ENCODE results near the gene ZBTB18. TPM values are rescaled to one million over a fixed set of nuclear protein-coding genes. Genes with fewer than 3 reads are reported as not detected.

Gene ZBTB18
- total RNA-seq, 4 donors from 2014 or later, result 6.7 to 14.7 (median 11.8) TPM

GRCh38 chr1:244100276-244100675 is 49.2 kb downstream of the ZBTB18 start:
- H3K4me1 ChIP-seq, result no peaks in the 10 kb centered on the region
- TF ChIP-seq EP300 (IDR thresholded peaks at IDR 0.05) (no peak), CTCF (IDR thresholded peaks at IDR 0.05) (no peak)
- H3K27ac ChIP-seq, result no peak overlapping the region
- H3K36me3 ChIP-seq, result no peaks in the 10 kb centered on the region
- peaks cover 55% of the 10 kb centered on the region for H3K27me3 ChIP-seq
- no peak for DNase-seq (ENCODE audit: low spot score in 2 of 2)
- H3K9me3 ChIP-seq, result no peaks in the 10 kb centered on the region
- 60% methylated on average over 5 of the region's 5 CpGs for WGBS
- no peak overlapping the region for H3K4me3 ChIP-seq

DNA sequence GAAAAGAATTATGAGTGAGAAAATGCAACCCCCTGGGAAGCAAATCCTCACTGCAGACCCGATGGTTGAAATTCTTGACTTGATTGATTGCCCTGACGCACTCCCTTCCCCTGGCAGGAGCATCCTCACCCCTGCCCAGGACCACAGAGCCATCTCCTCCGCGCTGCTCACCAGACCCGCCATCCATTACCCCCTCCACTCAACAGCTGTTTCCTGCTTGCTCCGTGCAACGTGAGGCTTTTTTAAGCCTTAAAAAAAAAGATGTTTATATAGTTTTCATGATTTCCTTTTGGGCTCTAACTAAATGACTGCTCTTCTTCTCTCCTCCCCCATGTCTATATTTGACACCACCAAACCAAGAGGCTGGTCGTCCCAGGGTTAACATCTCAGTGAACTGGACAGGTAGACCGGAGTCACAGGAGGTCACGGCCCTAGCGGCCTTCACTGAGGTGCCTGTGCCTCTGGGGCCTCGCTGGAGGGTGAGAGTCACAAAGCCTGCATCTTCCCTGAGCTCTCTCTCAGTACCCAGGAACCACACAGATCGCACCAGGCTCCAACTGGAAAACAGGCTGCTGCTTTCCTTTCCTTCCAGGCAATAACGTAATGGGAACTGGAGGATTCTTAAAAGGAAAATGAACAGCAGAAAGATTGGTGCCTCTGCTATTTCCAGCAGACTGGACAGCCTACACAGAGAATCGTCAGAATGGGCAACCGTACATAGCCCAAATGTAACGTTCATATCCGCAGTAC is 49.8 kb downstream of the ZBTB18 start:
- TF ChIP-seq EP300 (IDR thresholded peaks at IDR 0.05), result no peak
- TF ChIP-seq CTCF (IDR thresholded peaks at IDR 0.05), result no peak
- TF ChIP-seq POLR2AphosphoS5 (IDR thresholded peaks at IDR 0.05), result no peak
- TF ChIP-seq POLR2A (IDR thresholded peaks at IDR 0.05), result no peak
- Histone ChIP-seq H3K27me3 (peaks cover 55% of the 10 kb centered on the region), H3K27ac (no peak overlapping the region), H3K36me3 (no peaks in the 10 kb centered on the region), H3K9me3 (no peaks in the 10 kb centered on the region), H3K4me3 (no peak overlapping the region), H3K4me1 (no peaks in the 10 kb centered on the region)
- DNase-seq (ENCODE audit: low spot score in 2 of 2), result no peak
- 32% methylated on average over 18 of the region's 18 CpGs for WGBS

- Histone ChIP-seq H3K27me3 (peaks cover 51% of the 10 kb centered on the region), H3K9me3 (no peaks in the 10 kb centered on the region), H3K4me3 (no peak overlapping the region), H3K36me3 (no peaks in the 10 kb centered on the region), H3K27ac (no peak overlapping the region), H3K4me1 (no peaks in the 10 kb centered on the region)
- WGBS, result 80% methylated on average over 10 of the region's 10 CpGs
- DNase-seq (ENCODE audit: low spot score in 2 of 2), result no peak
- TF ChIP-seq POLR2A (IDR thresholded peaks at IDR 0.05), result no peak
- no peak for TF ChIP-seq POLR2AphosphoS5 (IDR thresholded peaks at IDR 0.05)
- TF ChIP-seq CTCF (IDR thresholded peaks at IDR 0.05), result no peak
- TF ChIP-seq EP300 (IDR thresholded peaks at IDR 0.05), result no peak
Measured at GRCh38 chr1:244102046-244102445, 51.0 kb downstream of the ZBTB18 start.

GRCh38 chr1:244102468-244102867 is 51.4 kb downstream of the ZBTB18 start:
- TF ChIP-seq POLR2A (IDR thresholded peaks at IDR 0.05) (no peak), EP300 (IDR thresholded peaks at IDR 0.05) (no peak), POLR2AphosphoS5 (IDR thresholded peaks at IDR 0.05) (no peak), CTCF (IDR thresholded peaks at IDR 0.05) (no peak)
- H3K27me3 ChIP-seq, result peaks cover 48% of the 10 kb centered on the region
- H3K27ac ChIP-seq, result no peak overlapping the region
- WGBS, result 77% methylated on average over 11 of the region's 14 CpGs
- no peak for DNase-seq (ENCODE audit: low spot score in 2 of 2)
- H3K9me3 ChIP-seq, result no peaks in the 10 kb centered on the region
- no peaks in the 10 kb centered on the region for H3K4me1 ChIP-seq
- no peaks in the 10 kb centered on the region for H3K36me3 ChIP-seq
- H3K4me3 ChIP-seq, result no peak overlapping the region

DNA sequence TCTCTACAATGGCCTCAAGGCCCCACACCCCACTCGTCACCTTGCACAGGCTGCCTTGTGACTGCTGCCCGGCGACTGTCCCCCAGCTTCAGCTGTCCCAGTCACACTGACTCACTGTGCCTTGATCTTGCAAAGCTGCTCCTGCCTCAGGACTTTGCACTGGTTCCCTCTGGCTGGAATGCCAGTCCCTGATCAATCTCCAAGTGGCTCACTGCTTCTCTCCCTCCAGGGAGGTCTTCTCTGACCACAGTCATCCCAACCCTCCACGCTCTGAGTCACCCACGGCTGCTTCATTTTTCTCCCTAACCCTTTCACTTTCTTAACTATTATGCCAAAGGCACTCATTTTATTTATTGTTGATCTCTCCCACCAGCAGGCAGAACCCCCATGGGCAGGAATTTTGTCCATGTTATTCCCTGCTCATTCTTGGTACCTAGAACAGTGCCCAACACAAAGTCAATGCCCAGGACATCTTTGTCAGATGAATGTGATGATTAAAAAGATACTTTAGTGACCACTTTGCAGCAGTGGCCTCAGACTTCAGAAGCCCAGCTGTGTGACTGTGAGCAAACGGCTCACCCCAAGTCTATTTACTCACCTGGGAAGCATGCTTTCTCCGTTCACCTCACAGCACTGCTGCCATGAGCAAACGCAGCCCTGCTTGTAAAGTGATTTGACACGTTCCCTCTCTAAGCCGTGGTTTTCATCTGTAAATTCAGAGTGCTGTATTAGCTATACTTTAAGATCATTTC is 53.4 kb downstream of the ZBTB18 start:
- no peaks in the 10 kb centered on the region for H3K36me3 ChIP-seq
- TF ChIP-seq POLR2A (IDR thresholded peaks at IDR 0.05) (no peak), CTCF (IDR thresholded peaks at IDR 0.05) (no peak), EP300 (IDR thresholded peaks at IDR 0.05) (no peak)
- H3K4me1 ChIP-seq, result no peaks in the 10 kb centered on the region
- no peaks in the 10 kb centered on the region for H3K9me3 ChIP-seq
- 68% methylated on average over 10 of the region's 10 CpGs for WGBS
- no peak for DNase-seq (ENCODE audit: low spot score in 2 of 2)
- peaks cover 37% of the 10 kb centered on the region for H3K27me3 ChIP-seq
- no peak overlapping the region for H3K4me3 ChIP-seq
- H3K27ac ChIP-seq, result no peak overlapping the region
